ENCODE data around the gene CRB1.

DNA sequence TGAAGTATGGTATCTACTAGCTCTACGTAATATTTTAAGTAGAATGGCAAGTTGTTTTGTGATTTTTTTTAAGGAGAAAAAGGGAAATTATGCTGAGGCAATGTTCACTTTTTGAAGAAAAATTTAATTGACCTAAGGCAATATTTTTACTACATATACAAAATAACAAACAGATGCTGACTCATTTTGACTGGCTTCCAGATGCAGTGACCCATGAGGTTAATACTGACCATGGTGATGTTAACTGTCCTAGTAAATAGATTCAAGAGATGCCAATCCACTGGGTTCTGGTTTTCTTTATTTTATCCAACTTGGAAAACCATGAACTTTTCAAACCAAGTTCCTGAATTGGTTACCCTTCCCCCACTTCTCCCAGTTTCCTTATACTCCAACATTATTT lies 154.9 kb downstream of the CRB1 start:
- TF ChIP-seq, protein P1, sequence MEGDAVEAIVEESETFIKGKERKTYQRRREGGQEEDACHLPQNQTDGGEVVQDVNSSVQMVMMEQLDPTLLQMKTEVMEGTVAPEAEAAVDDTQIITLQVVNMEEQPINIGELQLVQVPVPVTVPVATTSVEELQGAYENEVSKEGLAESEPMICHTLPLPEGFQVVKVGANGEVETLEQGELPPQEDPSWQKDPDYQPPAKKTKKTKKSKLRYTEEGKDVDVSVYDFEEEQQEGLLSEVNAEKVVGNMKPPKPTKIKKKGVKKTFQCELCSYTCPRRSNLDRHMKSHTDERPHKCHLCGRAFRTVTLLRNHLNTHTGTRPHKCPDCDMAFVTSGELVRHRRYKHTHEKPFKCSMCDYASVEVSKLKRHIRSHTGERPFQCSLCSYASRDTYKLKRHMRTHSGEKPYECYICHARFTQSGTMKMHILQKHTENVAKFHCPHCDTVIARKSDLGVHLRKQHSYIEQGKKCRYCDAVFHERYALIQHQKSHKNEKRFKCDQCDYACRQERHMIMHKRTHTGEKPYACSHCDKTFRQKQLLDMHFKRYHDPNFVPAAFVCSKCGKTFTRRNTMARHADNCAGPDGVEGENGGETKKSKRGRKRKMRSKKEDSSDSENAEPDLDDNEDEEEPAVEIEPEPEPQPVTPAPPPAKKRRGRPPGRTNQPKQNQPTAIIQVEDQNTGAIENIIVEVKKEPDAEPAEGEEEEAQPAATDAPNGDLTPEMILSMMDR (IDR thresholded peaks at IDR 0.05; ENCODE audit: low read length) = no peak
- no peak for TF ChIP-seq EZH2 (IDR thresholded peaks at IDR 0.05; ENCODE audit: borderline replicate concordance, low read length)

Data from OCI-LY1 (cell line).